Kidney (tissue), 14 donors: ENCODE measurements around the gene HILPDA. TPM values are rescaled to one million over a fixed set of nuclear protein-coding genes. Genes with fewer than 3 reads are reported as not detected.

Experiments used
- DNase-seq, 5 donors: peaks; one replicate each; pipeline ENCODE4 v3.0.0-alpha.2; 2013 to 2020
- FAIRE-seq: peaks from 2 replicates; lab custom pipeline; 2012; peaks lifted over from hg19 to GRCh38; lab: Jason Lieb, UNC
- H3K27ac ChIP-seq, 2 donors: one replicate each; pipeline ENCODE4 v1.7.0; 2013; ENCODE audit warnings: low read depth in 2 of 2, low read length in 2 of 2, inconsistent platforms in 1 of 2
- H3K27me3 ChIP-seq: one replicate; pipeline ENCODE4 v1.7.1; 2013; ENCODE audit warnings: low read length, inconsistent platforms; ENCODE audit not compliant: control insufficient read depth, insufficient read depth
- H3K36me3 ChIP-seq, 3 donors: one replicate each; pipeline versions ENCODE4 v1.7.0 to v1.7.1; 2013; ENCODE audit warnings: low read length in 3 of 3, control low read depth in 1 of 3, inconsistent platforms in 1 of 3; ENCODE audit not compliant: insufficient read depth in 3 of 3, control insufficient read depth in 2 of 3
- H3K4me1 ChIP-seq, 3 donors: one replicate each; pipeline versions ENCODE4 v1.7.0 to v1.7.1; 2013; ENCODE audit warnings: low read length in 3 of 3, inconsistent platforms in 1 of 3, low read depth in 1 of 3; ENCODE audit not compliant: control insufficient read depth in 2 of 3, insufficient read depth in 2 of 3
- H3K4me3 ChIP-seq, 3 donors: one replicate each; pipeline versions ENCODE4 v1.7.0 to v1.8.1; 2013; ENCODE audit warnings: low read length in 3 of 3, control low read depth in 1 of 3, inconsistent platforms in 1 of 3
- H3K9ac ChIP-seq, 3 donors: one replicate each; pipeline versions ENCODE4 v1.7.0 to v1.7.1; 2013; ENCODE audit warnings: low read length in 3 of 3, control low read depth in 1 of 3, inconsistent platforms in 1 of 3
- H3K9me3 ChIP-seq, 3 donors: one replicate each; pipeline versions ENCODE4 v1.7.0 to v1.7.1; 2013; ENCODE audit warnings: low read length in 3 of 3, control low read depth in 1 of 3, inconsistent platforms in 1 of 3; ENCODE audit not compliant: control insufficient read depth in 2 of 3, insufficient read depth in 1 of 3
- intact Hi-C: fragments of 100-400 bp; cut with DNase I; formaldehyde crosslinking; loops from one replicate; pipeline ENCODE4 v1.11.1; 2022
- polyA plus RNA-seq: library from polyadenylated mRNA; stranded (reverse); fragments of 350-450 nt; fragmentation: Illumina TruSeq; extraction: RNeasy Lipid Tissue Mini Kit (QIAGEN cat#74804); gene quantifications from one replicate; pipeline ENCODE4 v1.2.3, GENCODE V29; 2014; ENCODE audit warnings: low read depth, low replicate concordance; ENCODE audit not compliant: insufficient read depth
- total RNA-seq: library from RNA; stranded (reverse); fragmentation: NEBNext Ultra II Directional; extraction: Animal tissue kit (Norgen Biotek cat#: 25700); gene quantifications from one replicate; pipeline ENCODE4 v1.2.1, GENCODE V29; 2021
- TF ChIP-seq, protein P1 (sequence below): IDR thresholded peaks from 3 replicates; pipeline ENCODE4 v1.5.1; 2012; ENCODE audit warnings: mild to moderate bottlenecking, moderate library complexity, borderline replicate concordance; ENCODE audit not compliant: insufficient read depth; ENCODE audit errors: extremely low read depth
- donor health status: control.
- donor health status: control.
- donor health status: control.
- donor health status: control.
- donor health status: control.
- donor health status: DM: yes; HTN: yes; CAD: no.
- donor health status: Normal renal cell carcinoma (clear cell type).

HILPDA gene
- total and polyA plus RNA-seq, 2 donors from 2014 or later: 7.2 to 10.3 TPM

DNA sequence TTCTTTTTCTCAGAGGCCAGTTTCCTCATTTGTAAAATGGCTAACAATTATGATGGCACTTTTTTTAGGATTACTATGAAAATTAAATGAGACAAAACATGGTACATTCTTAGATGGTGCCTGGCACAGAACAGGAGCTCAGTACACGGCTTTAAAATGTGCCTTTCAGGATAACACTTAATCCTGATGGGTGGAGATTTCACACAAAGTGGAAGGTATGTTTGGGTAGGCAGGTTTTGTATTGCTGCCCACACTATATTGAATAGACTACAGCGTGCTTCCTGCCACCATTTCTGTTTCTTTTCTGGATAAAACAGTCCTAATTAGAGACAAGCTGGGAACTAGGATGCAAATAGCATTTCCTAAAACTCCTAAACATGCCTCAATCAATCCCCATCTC is 23.9 kb upstream of the HILPDA start:
- no peak overlapping the region for H3K4me3 ChIP-seq
- FAIRE-seq: no peak
- no peak overlapping the region for H3K9ac ChIP-seq
- intact Hi-C loops: no loop called here
- no peaks in the 10 kb centered on the region for H3K9me3 ChIP-seq
- no peaks in the 10 kb centered on the region for H3K36me3 ChIP-seq
- TF ChIP-seq, protein P1, sequence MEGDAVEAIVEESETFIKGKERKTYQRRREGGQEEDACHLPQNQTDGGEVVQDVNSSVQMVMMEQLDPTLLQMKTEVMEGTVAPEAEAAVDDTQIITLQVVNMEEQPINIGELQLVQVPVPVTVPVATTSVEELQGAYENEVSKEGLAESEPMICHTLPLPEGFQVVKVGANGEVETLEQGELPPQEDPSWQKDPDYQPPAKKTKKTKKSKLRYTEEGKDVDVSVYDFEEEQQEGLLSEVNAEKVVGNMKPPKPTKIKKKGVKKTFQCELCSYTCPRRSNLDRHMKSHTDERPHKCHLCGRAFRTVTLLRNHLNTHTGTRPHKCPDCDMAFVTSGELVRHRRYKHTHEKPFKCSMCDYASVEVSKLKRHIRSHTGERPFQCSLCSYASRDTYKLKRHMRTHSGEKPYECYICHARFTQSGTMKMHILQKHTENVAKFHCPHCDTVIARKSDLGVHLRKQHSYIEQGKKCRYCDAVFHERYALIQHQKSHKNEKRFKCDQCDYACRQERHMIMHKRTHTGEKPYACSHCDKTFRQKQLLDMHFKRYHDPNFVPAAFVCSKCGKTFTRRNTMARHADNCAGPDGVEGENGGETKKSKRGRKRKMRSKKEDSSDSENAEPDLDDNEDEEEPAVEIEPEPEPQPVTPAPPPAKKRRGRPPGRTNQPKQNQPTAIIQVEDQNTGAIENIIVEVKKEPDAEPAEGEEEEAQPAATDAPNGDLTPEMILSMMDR: no peak
- no peak for DNase-seq
- no peaks in the 10 kb centered on the region for H3K27me3 ChIP-seq
- no peak overlapping the region for H3K27ac ChIP-seq
- no peaks in the 10 kb centered on the region for H3K4me1 ChIP-seq

DNA sequence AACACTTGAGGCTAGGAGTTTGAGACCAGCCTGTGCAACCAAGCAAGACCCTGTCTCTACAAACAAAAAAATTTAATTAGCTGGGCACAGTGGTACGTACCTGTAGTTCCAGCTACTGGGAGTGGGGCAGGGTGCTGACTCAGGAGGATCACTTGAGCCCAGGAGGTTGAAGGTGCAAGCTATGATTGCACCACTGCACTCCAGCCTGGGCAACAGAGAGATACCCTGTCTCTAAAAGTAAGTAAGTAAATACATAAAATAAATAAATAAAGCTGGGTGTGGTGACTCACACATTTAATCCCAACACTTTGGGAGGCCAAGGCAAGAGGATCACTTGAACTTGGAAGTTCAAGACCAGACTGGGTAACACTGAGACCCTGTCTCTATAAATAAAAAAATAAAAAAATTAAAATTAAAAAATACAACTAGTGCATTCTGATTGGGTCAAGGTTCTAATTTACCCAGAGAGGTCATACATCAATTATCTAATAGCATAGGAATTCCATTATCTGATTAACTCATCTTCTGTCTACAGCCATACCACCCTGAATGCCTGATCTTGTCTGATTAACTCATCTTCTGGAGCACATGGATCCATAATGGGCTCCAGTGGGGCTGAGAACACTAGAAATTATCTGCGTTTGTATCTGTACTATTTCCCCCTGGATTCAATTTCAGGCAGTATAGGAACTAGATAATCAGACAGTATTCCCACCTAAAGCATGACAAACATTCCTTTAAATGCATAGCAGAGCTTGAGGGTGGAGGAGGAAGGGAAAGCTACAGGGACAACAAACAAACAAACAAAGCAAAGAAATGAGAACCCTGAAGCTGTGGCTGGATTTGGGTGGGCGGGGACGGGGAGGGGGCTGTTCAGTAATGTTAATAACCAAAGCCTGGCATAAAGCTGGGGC is 21.0 kb upstream of the HILPDA start:
- TF ChIP-seq, protein P1: no peak
- Histone ChIP-seq H3K36me3 (no peaks in the 10 kb centered on the region), H3K4me3 (no peak overlapping the region), H3K9me3 (no peaks in the 10 kb centered on the region), H3K9ac (no peak overlapping the region), H3K4me1 (no peaks in the 10 kb centered on the region), H3K27me3 (no peaks in the 10 kb centered on the region), H3K27ac (no peak overlapping the region)
- DNase-seq: peak in 1 of 5 donors; percentile 10
- no peak for FAIRE-seq
- intact Hi-C loops: no loop called here

DNA sequence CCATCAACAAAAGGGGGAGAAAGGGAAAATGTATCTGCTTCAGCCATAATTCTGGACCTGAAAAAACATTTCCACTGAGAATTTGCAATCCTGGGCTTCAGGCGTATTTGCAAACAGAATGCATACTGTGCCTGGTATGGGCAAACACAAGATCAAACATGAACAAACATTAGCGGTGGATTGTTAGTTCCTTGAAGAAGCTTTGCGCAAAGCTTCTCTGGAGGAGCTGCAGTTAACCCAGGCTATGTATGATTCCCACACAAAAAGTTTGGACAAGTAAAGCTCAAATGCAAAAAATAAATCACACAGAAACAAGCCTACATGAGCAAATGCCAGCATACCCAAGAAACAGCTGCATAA is 20.4 kb upstream of the HILPDA start:
- no peak overlapping the region for H3K9ac ChIP-seq
- TF ChIP-seq, protein P1: no peak
- no peaks in the 10 kb centered on the region for H3K4me1 ChIP-seq
- no peaks in the 10 kb centered on the region for H3K27me3 ChIP-seq
- H3K36me3 ChIP-seq: no peaks in the 10 kb centered on the region
- H3K9me3 ChIP-seq: no peaks in the 10 kb centered on the region
- no peak for FAIRE-seq
- intact Hi-C loops: no loop called here
- no peak for DNase-seq
- H3K27ac ChIP-seq: no peak overlapping the region
- no peak overlapping the region for H3K4me3 ChIP-seq
